Stimulated activated CD8-positive, alpha-beta memory T cell treated with anti-CD3 and anti-CD28 coated beads, Interleukin-2, amount 100 ng/mL, for 1 hour (primary cell): Measurements from ENCODE around the gene CD8B.

Experiments
- DNase-seq, 2 donors: peaks; one replicate each; pipeline ENCODE4 v3.0.0-alpha.2; 2020; ENCODE audit warnings: low read depth in 2 of 2

The CD8B gene

GRCh38 chr2:86774862-86775261 is 86.8 kb downstream of the CD8B start:
- no peak for DNase-seq

- DNase-seq: no peak
These were observed 89.1 kb downstream of the CD8B start for GRCh38 chr2:86772611-86773010.

- DNase-seq: no peak
These were observed 90.8 kb downstream of the CD8B start for GRCh38 chr2:86770816-86771301.

GRCh38 chr2:86769838-86770237 is 91.8 kb downstream of the CD8B start:
- DNase-seq: no peak

GRCh38 chr2:86768189-86768949 is 93.3 kb downstream of the CD8B start:
- DNase-seq: no peak
